IPS DF 6.9 (cell line): Measurements from ENCODE around the gene DPH6.
A peak's percentile ranks its signal among the peaks of the same experiment; 100 is the strongest.

Source experiments
- DNase-seq: peaks from one replicate; pipeline ENCODE4 v3.0.0-alpha.2; 2013; ENCODE audit warnings: low read depth, low spot score
- H3K27ac ChIP-seq: one replicate; pipeline ENCODE4 v1.5.1; 2013; ENCODE audit warnings: low read length, control low read depth
- H3K27me3 ChIP-seq: 2 replicates; pipeline ENCODE4 v1.6.1; 2013; ENCODE audit warnings: mild to moderate bottlenecking, low read length; ENCODE audit not compliant: control insufficient read depth, insufficient read depth
- H3K36me3 ChIP-seq: 2 replicates; pipeline ENCODE4 v1.6.1; 2013; ENCODE audit warnings: low read length; ENCODE audit not compliant: control insufficient read depth, insufficient read depth
- H3K4me1 ChIP-seq: 2 replicates; pipeline ENCODE4 v1.6.1; 2013; ENCODE audit warnings: low read length; ENCODE audit not compliant: control insufficient read depth, insufficient read depth
- H3K4me3 ChIP-seq: 2 replicates; pipeline ENCODE4 v1.5.1; 2013; ENCODE audit warnings: mild to moderate bottlenecking, low read length
- H3K9me3 ChIP-seq: 2 replicates; pipeline ENCODE4 v1.6.1; 2013; ENCODE audit warnings: low read length, inconsistent platforms; ENCODE audit not compliant: control insufficient read depth, insufficient read depth
- WGBS: extraction: QIAGEN DNeasy Blood & Tissue Kit; methylation state at CpG from one replicate; pipeline ENCODE4 v1.1.7; 2013; ENCODE audit warnings: mixed read lengths, missing lambda C conversion rate; ENCODE audit not compliant: insufficient read length, insufficient coverage; 5-methylcytosine and 5-hydroxymethylcytosine counted together

DPH6 gene

DNA sequence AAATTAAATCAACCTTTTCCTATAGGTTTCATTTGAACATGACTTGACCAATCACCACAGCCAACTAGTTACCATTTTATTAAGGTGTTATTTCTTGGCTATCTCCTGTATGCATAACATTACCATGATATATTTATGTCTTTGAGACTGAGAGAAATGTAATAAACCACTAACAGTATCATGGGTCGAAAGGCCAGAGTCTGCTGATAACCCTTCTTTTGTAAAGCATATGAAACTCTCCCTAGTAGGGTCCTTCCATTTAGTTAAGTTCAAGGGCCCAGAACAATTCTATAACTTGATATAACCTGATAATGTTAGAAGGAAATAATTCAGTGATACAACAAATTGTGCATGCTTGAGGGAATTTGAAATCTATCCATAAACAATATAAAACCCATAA, 14.3 kb upstream of the DPH6 start:
- no peak overlapping the region for H3K4me3 ChIP-seq
- no peak overlapping the region for H3K27ac ChIP-seq
- WGBS: no CpG with 5 or more reads among the region's 1 CpG
- DNase-seq: no peak
- H3K27me3 ChIP-seq: no peaks in the 10 kb centered on the region
- no peaks in the 10 kb centered on the region for H3K9me3 ChIP-seq
- H3K4me1 ChIP-seq: no peaks in the 10 kb centered on the region
- no peaks in the 10 kb centered on the region for H3K36me3 ChIP-seq

GRCh38 chr15:35559683-35560082, 13.7 kb upstream of the DPH6 start:
- no peaks in the 10 kb centered on the region for H3K27me3 ChIP-seq
- no peaks in the 10 kb centered on the region for H3K4me1 ChIP-seq
- H3K27ac ChIP-seq: no peak overlapping the region
- no peaks in the 10 kb centered on the region for H3K36me3 ChIP-seq
- H3K4me3 ChIP-seq: no peak overlapping the region
- no peak for DNase-seq
- no CpG with 5 or more reads among the region's 2 CpGs for WGBS
- H3K9me3 ChIP-seq: no peaks in the 10 kb centered on the region

DNA sequence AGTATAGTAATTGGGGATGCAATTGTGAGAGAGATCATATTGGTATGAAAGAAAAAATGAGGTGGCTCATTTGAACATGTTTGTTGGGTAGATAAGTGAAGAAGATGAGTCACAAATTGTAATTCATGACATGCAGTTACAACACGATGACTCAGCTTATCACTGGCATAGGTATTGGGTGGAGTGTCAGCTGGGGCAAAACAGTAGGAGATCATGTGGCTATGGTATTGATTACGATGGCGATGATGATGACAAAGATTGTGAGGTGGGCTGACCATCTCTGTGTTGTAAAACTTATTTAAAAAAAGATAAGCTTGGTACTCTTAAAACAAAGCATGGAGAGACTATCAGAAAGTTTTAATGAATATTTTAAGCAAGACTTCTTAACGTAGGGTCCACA, 11.6 kb upstream of the DPH6 start:
- Histone ChIP-seq H3K27ac (no peak overlapping the region), H3K9me3 (no peaks in the 10 kb centered on the region), H3K4me1 (no peaks in the 10 kb centered on the region), H3K4me3 (no peak overlapping the region), H3K27me3 (no peaks in the 10 kb centered on the region), H3K36me3 (no peaks in the 10 kb centered on the region)
- no peak for DNase-seq
- no CpG with 5 or more reads among the region's 4 CpGs for WGBS

DNA sequence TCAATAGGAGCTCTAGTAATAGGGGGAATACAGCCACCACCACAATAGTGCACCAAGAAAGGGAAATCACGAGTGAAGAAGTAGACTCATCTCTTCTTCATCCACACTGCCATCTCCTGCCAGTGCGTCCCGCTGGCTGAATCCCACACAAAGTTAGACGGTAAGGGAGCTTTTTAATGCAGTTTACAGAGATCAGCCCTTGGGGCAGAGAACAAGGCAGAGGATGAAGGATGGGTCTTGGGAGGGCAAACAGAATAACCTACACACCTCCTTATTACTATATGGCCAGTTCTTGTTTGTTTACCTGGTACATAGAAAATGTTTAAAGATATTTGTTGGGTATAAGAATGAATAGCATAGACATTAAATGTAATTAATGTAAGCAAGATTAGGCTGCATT, 11.0 kb upstream of the DPH6 start:
- no peaks in the 10 kb centered on the region for H3K9me3 ChIP-seq
- H3K27me3 ChIP-seq: no peaks in the 10 kb centered on the region
- WGBS: no CpG with 5 or more reads among the region's 4 CpGs
- H3K4me1 ChIP-seq: no peaks in the 10 kb centered on the region
- H3K27ac ChIP-seq: no peak overlapping the region
- no peaks in the 10 kb centered on the region for H3K36me3 ChIP-seq
- no peak for DNase-seq
- no peak overlapping the region for H3K4me3 ChIP-seq

DNA sequence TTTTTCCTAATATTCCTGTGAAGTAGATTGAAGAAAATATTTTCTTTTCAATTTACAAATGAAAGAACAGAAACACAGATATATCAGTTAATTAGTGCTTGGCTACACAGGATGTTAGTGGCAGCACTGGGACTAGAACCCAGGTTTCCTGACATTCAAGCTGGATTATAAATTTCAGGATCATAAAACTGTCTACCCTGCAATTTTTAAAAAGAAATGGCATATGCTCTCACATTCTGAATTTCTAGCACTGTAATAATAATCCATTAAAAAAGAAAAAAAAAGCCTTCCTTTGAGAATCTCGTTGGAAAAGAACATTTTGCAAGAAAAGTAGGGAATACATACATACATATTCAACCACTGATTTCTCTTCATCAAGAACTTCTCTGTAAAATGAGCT, 9.3 kb upstream of the DPH6 start:
- WGBS: no CpG with 5 or more reads among the region's 1 CpG
- no peaks in the 10 kb centered on the region; the same call in 1 of the 2 replicates for H3K4me1 ChIP-seq
- H3K27ac ChIP-seq: no peak overlapping the region

DNA sequence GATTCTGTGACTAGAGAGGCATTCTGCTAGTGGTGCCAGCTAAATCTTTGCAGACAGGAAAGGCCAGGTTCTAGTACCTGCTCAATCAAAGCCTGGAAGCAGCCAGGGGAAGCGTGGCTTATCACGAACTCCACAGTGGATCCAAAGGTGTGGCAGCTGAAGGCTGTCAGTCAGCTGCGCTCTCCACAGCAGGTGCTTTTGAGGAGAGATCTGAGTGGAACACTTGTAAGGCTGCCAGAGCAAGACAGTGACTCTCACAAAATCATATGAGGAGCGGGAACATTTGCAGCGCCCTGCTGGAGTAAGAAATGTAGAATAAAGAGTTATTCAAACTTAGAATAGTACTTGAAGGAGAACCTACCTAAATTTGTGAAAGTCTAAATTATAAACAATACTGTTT, 5.0 kb upstream of the DPH6 start:
- no peaks in the 10 kb centered on the region for H3K36me3 ChIP-seq
- no CpG with 5 or more reads among the region's 5 CpGs for WGBS
- no peak overlapping the region for H3K27ac ChIP-seq
- no peaks in the 10 kb centered on the region for H3K9me3 ChIP-seq
- no peak overlapping the region for H3K4me3 ChIP-seq
- no peak for DNase-seq
- no peaks in the 10 kb centered on the region for H3K27me3 ChIP-seq
- peaks cover 3% of the 10 kb centered on the region; the same call in 1 of the 2 replicates for H3K4me1 ChIP-seq

More for the DNA sequence above, 9.3 kb upstream of the DPH6 start:
- no peak for DNase-seq
- H3K27me3 ChIP-seq: no peaks in the 10 kb centered on the region
- no peaks in the 10 kb centered on the region for H3K9me3 ChIP-seq
- no peak overlapping the region for H3K4me3 ChIP-seq
- H3K36me3 ChIP-seq: no peaks in the 10 kb centered on the region

DNA sequence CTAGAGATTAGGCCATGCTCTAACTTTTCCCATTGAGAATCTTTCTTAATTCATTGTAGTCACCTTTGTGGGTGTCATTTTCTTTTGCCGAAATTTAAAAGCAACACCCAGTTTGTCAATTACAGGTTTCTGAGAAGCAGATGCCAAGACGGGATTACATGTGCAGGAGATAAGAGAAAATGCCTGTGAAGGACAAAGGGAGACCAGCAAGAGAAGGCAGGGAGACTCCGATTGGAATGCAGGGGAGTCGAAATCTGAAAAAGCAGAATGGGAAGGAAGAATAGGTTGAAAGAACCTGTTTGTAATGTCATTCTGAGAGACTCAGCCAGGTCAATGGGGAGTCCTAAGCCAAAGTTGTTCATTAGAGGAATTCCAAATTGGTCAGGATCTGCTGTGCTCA, 3.6 kb upstream of the DPH6 start:
- H3K27me3 ChIP-seq: no peaks in the 10 kb centered on the region
- H3K9me3 ChIP-seq: no peaks in the 10 kb centered on the region
- H3K36me3 ChIP-seq: no peaks in the 10 kb centered on the region
- H3K4me1 ChIP-seq: peaks cover 3% of the 10 kb centered on the region; the same call in 1 of the 2 replicates
- no peak overlapping the region for H3K4me3 ChIP-seq
- DNase-seq: no peak
- no CpG with 5 or more reads among the region's 4 CpGs for whole genome bisulfite sequencing
- H3K27ac ChIP-seq: no peak overlapping the region

GRCh38 chr15:35548435-35548834, 2.5 kb upstream of the DPH6 start:
- peak; percentile 50 for DNase-seq
- H3K4me3 ChIP-seq: no peak overlapping the region
- H3K27ac ChIP-seq: no peak overlapping the region
- no peaks in the 10 kb centered on the region for H3K9me3 ChIP-seq
- H3K36me3 ChIP-seq: no peaks in the 10 kb centered on the region
- no peaks in the 10 kb centered on the region for H3K27me3 ChIP-seq
- WGBS: no CpG with 5 or more reads among the region's 2 CpGs
- peaks cover 3% of the 10 kb centered on the region; the same call in 1 of the 2 replicates for H3K4me1 ChIP-seq

DNA sequence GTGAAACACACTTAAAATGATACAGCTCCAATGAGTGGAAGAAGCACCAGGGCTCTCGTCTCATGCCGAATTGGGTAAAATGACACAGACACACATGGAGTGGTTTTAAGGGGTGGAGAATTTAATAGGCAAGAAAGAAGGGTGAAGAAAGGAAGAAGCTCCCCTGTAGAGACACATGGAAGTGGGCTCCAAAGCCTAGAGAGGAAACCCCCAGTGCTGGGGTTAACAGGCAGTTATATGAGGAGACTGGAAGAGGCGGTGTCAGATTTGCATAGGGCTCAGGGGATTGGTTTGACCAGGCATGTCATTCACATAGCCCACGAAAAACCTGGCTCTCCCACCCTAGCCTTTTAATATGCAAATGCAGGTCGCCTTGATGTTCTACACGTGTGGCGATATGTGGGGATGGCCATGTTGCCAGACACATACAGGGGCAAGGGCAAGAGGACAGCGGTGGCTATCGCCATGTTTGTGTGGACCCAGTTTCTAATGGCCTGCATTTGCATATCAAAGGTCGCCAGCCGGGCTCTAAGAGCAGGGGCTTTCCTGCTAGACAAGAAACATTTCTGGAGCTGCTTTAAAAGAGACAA, 1.9 kb upstream of the DPH6 start:
- no CpG with 5 or more reads among the region's 11 CpGs for whole genome bisulfite sequencing
- no peak overlapping the region for H3K4me3 ChIP-seq
- H3K4me1 ChIP-seq: peaks cover 3% of the 10 kb centered on the region; the same call in 1 of the 2 replicates
- H3K27me3 ChIP-seq: no peaks in the 10 kb centered on the region
- H3K9me3 ChIP-seq: no peaks in the 10 kb centered on the region
- no peaks in the 10 kb centered on the region for H3K36me3 ChIP-seq
- peak; percentile 60 for DNase-seq
- H3K27ac ChIP-seq: no peak overlapping the region

DNA sequence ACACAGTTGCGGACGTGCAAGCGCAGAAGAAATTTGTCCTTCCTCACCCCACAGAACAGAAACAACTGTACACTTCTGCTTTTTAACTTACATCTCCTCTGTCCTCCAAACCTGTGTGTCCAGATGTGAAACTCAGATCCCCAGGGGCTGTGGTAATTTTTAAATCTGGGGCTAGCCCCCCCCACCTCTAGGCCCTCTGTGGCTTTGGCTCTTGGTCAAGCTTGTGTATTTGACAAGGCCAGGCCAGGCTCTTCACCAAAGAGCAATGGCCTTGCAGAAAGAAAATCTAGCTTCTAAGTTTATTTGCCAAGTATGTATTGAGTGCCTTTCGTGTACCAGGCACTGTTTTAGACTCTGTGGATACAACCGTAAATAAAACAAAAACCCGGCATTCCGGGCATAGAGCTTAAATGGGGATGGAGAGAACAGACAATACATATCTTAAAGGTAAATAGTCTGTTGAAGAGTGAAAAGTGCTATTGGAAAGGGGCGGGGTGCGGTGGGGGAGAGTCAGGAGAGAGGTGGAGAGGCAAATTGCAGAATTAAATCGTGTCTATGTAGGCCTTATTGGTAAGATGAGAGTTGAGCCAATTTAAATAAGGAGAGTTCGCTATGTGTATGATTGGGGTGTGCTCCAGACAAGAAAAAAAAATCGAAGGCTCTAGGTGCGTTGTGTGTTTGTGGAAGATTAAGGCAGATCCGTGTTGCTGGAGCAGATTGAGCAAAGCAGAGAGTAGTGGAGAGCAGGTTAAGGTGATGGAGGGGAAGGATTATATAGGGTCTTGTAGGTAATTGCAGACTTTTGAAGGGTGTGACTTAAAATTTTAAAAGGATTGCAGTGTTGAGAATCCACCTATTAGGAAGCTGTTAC, 781 bp upstream of the DPH6 start:
- Histone ChIP-seq H3K4me1 (peaks cover 3% of the 10 kb centered on the region; the same call in 1 of the 2 replicates), H3K9me3 (no peaks in the 10 kb centered on the region), H3K4me3 (peak overlapping the region; percentile 77; the same call in 1 of the 2 replicates), H3K27me3 (no peaks in the 10 kb centered on the region), H3K27ac (no peak overlapping the region), H3K36me3 (no peaks in the 10 kb centered on the region)
- WGBS: no CpG with 5 or more reads among the region's 14 CpGs
- no peak for DNase-seq
